ENCODE data around the gene PRRT4.

The PRRT4 gene

DNA sequence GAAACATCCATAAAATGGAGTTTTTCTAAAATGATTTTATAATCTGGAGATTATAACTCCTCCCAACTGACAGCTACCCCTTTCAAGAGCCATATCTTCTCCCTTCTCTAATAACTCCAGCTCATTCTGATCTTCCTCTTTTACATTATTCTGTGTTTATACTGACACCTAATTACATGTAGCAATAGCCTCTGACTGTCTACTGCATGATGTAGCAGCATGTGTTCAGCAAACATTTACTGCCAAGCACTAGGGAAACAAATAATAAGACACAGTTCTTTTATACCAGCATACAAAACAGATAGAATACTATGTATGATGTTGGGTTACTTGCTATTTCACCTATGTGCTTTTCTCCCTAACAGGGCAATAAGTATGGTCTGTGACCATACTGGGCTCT, 38.5 kb downstream of the PRRT4 start:
- TF ChIP-seq, protein P1, sequence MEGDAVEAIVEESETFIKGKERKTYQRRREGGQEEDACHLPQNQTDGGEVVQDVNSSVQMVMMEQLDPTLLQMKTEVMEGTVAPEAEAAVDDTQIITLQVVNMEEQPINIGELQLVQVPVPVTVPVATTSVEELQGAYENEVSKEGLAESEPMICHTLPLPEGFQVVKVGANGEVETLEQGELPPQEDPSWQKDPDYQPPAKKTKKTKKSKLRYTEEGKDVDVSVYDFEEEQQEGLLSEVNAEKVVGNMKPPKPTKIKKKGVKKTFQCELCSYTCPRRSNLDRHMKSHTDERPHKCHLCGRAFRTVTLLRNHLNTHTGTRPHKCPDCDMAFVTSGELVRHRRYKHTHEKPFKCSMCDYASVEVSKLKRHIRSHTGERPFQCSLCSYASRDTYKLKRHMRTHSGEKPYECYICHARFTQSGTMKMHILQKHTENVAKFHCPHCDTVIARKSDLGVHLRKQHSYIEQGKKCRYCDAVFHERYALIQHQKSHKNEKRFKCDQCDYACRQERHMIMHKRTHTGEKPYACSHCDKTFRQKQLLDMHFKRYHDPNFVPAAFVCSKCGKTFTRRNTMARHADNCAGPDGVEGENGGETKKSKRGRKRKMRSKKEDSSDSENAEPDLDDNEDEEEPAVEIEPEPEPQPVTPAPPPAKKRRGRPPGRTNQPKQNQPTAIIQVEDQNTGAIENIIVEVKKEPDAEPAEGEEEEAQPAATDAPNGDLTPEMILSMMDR (conservative IDR thresholded peaks at IDR 0.05; ENCODE audit: low read depth, low read length) = no peak
- no peak for DNase-seq (ENCODE audit: low read depth)
- H3K4me3 ChIP-seq (ENCODE audit: low read length) = no peak overlapping the region

DNA sequence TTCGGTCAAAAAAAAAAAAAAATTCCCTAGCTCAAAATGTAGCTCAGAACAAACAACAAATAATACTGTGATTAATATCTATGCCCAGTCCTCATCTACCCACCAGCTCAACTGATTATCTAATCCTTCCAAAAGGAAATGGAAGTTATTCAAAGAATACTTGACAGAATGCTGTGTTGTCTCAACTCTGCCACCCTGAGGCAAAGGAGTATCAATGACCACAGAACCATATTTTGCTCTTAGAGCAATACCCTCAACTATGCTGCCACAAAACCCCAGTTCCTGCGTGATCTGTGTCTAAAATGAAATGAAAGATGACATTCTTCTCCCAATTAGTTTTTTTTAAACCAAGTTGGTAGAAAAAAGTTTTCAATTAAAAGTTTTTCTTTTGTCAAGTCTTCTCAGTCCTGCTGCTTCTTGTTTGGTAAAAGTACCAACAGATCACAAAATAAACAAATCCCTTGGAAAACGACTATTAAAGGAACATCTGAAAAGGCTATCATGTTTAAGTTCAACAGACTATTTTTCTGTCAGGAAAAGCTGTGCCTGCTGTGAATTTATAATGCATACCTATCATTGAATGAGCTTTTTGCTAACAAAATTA, 39.3 kb downstream of the PRRT4 start:
- H3K4me3 ChIP-seq (ENCODE audit: low read length) = no peak overlapping the region
- no peak for DNase-seq (ENCODE audit: low read depth)
- TF ChIP-seq, protein P1 (conservative IDR thresholded peaks at IDR 0.05; ENCODE audit: low read depth, low read length) = peak; percentile 54

DNA sequence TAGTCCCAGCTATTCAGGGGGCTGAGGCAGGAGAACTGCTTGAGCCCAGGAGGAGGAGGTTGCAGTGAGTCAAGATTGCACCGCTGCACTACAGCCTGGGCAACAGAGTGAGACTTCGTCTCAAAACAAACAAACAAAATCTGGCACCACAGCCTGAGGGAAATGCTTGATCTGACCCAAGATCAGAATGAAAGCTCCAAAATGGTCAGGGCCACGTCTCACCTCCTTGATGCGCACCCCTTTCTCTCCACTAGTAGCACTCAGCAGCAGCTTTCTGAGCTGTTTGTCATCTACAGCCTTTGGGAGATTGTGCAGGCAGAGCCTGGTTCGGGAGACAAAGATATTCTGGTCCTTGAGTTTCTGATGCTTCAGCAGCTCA, 40.5 kb downstream of the PRRT4 start:
- no peak for DNase-seq (ENCODE audit: low read depth)
- H3K4me3 ChIP-seq (ENCODE audit: low read length) = no peak overlapping the region
- TF ChIP-seq, protein P1 (conservative IDR thresholded peaks at IDR 0.05; ENCODE audit: low read depth, low read length) = no peak

DNA sequence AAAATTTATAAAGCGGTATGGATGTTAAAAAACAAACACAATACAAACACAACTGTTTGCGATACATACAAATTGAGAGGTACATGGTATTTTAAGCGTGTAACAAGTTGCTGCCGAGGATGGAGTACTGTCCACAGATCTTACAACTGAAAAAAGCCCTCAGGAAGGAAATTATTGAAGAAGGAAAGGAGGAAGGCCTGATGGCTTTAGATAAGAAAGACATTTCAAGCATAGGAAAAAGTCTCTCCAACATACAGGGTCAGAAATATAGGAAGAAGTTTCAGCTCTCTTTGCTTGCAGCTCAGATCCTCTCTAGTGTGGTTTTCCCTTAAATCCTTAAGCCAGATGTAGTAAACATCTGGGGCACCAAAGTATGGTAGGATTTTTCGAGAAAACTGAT, 42.8 kb downstream of the PRRT4 start:
- TF ChIP-seq, protein P1 (conservative IDR thresholded peaks at IDR 0.05; ENCODE audit: low read depth, low read length) = no peak
- DNase-seq (ENCODE audit: low read depth) = no peak
- no peak overlapping the region for H3K4me3 ChIP-seq (ENCODE audit: low read length)

DNA sequence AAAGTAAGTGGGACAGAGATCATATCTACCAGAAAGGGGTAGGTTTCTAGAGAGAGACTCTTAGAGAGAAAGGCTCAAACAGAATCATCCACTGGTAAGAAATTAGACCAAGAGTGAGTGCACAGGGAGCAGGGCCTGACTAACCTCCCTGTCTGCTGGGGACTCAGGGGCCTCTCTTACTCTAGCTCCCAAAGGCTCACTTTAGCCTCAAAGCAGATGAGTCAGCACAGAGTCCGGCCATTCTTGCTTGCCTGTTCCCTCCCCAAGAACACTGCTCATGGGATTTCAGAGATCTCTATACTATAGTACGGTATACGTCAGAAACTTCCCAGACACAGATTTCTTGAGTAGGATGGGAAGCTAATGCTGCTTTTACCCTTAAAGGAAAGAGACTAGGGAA, 50.5 kb downstream of the PRRT4 start:
- TF ChIP-seq, protein P1 (conservative IDR thresholded peaks at IDR 0.05; ENCODE audit: low read depth, low read length) = no peak
- H3K4me3 ChIP-seq (ENCODE audit: low read length) = no peak overlapping the region
- DNase-seq (ENCODE audit: low read depth) = no peak

DNA sequence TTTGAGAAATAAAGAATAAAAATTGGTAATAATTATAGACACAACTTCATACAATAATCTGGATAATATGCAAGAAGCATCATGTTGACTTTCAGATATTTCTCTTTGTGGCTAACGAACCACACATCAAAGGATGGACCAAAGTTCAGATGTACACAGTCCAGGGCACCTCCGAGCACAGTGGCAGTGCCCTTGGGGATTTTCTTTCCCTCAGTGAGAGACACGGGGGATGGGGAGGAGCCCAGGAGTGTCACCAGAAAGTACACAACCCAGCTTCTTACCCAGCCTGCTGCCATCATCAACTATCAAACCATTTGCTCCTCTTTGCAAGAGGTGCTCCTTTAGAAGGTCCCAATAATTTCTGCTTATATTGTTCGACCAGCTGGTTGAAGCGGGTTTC, 51.0 kb downstream of the PRRT4 start:
- H3K4me3 ChIP-seq (ENCODE audit: low read length) = no peak overlapping the region
- TF ChIP-seq, protein P1 (conservative IDR thresholded peaks at IDR 0.05; ENCODE audit: low read depth, low read length) = no peak
- DNase-seq (ENCODE audit: low read depth) = no peak

DNA sequence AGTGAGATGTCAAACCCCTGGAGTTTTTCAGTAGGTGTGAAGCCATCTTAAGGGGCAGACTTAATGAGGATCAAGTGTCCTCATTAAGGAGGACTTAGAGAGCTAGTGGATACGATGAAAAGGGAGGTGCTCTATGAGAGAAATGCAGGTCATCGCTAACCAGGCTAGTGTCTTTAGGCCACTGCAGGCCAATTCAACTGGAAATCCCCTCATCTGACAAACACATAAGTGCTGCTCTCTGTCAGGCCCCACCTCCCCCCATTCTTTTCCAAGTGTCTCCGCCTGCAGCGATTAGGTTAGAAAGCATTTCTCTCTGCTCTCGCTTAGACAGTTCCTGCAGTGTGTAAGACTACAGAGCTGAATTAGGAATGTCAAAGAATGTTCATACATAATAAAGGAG, 51.5 kb downstream of the PRRT4 start:
- TF ChIP-seq, protein P1 (conservative IDR thresholded peaks at IDR 0.05; ENCODE audit: low read depth, low read length) = no peak
- no peak for DNase-seq (ENCODE audit: low read depth)

More for the DNA sequence above, 51.5 kb downstream of the PRRT4 start:
- H3K4me3 ChIP-seq (ENCODE audit: low read length) = no peak overlapping the region
